GM19023 (cell line): Measurements from ENCODE around the gene LELP1.
"Not testable (repeated sequence)": the region's sequence is repeated elsewhere in the genome, so short reads cannot be mapped to it uniquely, and the experiment has no call there.

Experiments
- ATAC-seq: cut with Tn5 transposase; IDR thresholded peaks from one replicate; pipeline ENCODE4 v1.9.1; 2021; ENCODE audit warnings: mild to moderate bottlenecking, moderate library complexity; ENCODE audit not compliant: unreplicated experiment

LELP1 gene

DNA sequence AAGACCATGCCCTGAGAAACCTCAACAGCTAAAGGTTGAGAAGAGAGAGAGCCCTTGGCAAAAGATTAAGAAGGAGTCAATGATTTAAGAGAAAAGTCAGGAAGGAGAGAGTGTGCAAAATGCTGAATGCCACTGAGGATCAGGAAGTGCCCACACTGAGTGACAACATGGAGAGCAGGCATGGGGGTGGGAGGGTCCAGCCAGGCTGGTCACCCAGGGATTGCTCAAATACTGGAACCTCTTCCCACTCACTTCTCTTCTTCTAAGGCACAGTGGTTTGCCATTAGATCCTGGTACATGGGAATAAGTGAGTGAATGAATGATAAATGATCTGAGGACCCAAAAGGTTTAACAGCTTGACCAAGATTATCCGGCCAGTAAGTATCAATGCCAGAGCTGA lies 25.3 kb downstream of the LELP1 start:
- ATAC-seq: no peak

- ATAC-seq: not testable (repeated sequence)
Measured at GRCh38 chr1:153229076-153229829, 26.0 kb downstream of the LELP1 start.

DNA sequence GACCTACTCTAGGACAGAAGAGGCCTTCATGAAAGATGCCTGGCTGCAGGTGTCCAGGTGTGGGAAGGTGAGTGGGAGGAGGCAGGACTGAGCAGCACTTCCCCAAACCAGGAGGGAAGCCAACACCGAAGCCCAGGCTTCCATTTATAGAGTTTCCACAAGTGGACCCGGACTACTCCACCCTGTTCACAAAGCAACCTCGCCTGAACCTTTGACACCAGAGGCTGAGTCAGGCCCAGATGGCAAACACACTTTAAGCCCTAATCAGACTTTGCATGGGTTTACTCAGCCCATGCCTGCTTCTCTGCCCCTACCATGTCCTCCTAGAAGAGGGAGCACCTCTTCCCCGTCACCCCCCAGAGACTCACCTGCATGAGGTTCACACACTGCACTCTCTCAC lies 28.1 kb downstream of the LELP1 start:
- no peak for ATAC-seq

DNA sequence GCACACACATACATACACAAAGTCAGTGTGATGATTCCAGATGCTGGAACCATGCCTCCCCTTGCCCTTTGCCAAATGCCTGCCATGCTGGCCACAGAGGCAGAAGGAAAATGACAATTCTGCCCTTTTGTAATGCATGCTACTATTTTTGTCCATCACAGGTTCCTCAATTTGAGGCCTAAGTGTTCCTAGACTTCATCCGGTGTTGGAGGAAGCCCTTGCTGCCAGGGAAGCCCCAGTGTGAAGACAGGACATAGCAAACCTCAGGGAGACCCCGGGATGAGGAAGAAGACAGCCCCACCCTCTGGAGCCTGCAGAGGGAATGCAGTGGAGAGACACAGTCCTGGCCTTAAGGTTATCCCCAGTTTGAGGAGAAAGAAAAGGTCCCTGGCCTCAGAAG lies 28.6 kb downstream of the LELP1 start:
- ATAC-seq: no peak

GRCh38 chr1:153232553-153232952 lies 29.3 kb downstream of the LELP1 start:
- ATAC-seq: no peak

- ATAC-seq: no peak
Measured at GRCh38 chr1:153233448-153233847, 30.2 kb downstream of the LELP1 start.

GRCh38 chr1:153238527-153238926 lies 35.3 kb downstream of the LELP1 start:
- ATAC-seq: no peak

DNA sequence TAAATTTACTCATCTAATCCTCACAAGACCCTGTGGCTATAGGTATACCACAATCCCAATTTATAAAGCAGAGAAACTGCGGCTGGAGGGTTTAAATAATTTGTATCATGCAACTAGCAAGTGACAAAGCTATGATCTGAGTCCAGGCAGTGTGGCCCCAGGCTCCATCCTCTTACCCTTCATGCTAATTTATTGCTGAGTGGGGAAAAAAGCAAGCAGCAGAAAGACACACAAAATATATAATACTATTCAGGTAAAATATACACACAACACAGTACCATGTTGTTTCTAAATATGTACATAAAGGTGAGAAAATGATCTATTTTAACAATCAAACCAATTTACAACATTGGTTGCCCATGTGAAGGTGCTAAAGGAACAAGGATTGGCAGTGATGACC lies 38.9 kb downstream of the LELP1 start:
- ATAC-seq: no peak

GRCh38 chr1:153245466-153245865 lies 42.2 kb downstream of the LELP1 start:
- ATAC-seq: no peak

- no peak for ATAC-seq
Measured at GRCh38 chr1:153246018-153246417, 42.8 kb downstream of the LELP1 start.

- ATAC-seq: no peak
Measured at GRCh38 chr1:153246825-153247224, 43.6 kb downstream of the LELP1 start.

DNA sequence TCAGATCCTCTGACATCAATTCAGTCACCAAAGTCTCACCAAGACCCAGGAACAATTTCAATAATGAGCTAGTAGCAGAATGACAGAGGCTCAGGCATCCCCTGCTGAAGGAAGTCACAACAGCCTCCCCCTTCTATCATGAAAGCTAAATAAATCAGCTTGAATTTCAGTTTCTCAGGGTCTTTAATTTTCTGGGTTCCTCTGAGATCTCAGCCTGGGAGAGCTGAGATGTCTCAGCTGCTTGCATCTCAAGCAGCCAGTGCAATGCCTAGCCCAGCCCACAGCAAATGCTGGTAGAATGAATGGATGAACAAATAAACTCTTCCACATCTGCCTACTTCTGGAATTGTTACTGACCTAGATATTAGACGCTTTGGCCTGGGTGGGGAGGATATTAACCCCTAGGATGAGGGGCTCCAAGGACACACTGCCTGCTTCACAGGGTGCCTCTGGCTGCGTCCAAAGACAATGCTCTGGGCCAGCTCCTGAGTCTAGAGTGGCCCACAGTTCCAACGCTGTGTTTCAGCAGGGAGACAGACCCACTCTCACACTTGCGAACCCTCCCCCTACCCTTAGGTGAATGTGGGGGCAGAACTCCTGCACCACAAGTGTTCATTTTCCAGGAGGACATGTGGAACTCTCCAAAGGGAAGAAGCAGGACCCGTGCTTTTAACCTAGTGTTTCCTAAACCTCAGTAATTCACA lies 45.1 kb downstream of the LELP1 start:
- no peak for ATAC-seq

DNA sequence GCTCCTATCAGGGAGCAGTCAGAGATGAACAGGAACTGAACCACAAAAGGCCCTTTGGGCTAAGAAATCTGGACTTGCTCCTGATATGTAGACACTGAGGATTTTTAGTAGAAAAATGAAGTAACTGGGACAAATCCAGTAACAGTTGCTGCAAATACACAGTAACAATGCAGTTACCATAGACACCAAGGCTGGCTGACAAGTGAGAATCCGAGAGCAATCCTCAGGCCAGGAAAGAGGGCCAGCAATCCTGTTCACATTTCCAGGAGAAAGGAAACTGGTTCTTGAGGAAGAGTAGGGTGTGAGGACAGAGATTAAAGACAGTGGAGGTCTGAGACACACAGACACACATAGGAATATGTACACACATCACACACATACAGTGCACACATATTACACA lies 46.9 kb downstream of the LELP1 start:
- ATAC-seq: no peak

DNA sequence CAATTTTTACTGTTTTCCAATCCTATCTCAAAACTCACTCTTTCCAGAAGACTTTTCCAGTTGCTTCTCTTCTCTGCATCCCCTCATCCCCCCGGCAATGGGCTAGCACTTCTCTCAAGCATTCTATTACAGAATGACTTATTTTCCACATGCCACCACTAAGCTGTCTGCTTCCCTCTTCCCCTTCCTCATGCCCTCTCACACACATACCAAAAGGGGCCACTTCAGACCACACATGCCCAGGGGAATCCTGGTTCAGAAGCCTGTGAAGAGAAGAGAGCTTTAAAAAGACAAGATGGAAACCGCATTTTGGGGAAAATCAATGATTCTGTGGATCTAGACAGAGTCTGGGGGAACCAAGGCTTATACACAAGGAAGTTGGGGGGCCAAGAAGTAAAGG lies 47.9 kb downstream of the LELP1 start:
- no peak for ATAC-seq

GRCh38 chr1:153251562-153251961 lies 48.3 kb downstream of the LELP1 start:
- ATAC-seq: no peak

DNA sequence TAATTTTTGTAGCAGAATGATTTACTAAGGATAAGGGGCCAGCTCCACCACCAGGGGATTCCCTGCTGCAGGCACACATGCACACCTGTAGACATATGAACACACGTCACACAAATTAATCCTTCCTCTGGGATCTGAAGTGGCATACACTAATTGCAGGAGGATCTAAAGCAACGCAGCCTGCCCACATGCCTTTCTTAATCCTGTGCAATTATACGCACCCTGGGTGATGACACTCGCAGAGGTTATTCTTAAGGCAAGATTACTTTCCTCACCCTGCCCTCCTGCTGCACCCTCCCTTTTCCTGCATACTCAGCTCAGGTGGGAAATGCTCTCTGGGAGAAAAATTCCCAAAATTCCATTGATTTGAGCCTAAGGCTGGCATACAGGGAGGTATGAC lies 48.8 kb downstream of the LELP1 start:
- no peak for ATAC-seq

DNA sequence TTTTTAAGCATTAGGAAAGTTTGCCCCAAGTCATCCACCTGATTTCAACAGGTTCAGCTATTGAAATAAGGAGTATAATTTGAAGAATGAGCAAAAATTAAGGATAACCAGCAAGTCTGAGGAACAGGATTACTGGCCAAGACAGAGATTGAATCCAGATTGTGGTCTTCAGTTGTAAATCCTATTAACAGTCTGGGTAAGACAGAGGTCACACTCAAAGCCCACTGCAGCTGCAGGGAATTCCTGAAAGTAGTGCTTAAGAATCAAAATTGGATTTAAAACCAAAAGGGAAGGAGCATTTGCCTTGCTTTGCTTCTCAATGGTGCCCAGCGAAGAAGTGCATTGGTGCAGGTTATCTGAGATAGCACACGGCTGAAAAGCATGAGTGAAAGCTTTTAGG lies 49.8 kb downstream of the LELP1 start:
- no peak for ATAC-seq

DNA sequence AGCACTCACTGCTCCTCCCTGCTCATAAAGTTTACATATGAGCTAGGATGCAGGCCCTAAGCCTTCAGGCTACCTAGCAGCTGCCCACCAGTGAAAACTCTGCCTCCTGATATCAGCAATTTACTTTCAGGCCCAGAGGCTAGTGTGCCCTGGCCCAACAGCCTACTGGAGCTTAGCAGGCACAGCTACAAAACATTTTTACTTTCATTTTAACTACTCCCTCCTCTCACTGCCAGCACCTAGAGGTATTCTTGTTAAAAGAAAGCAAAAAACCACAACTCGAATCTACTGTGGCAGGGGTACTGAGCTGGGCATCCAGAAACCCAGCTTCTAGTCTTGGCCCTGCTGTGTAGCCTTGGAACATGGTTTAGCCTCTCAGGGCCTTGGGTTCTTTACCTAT lies 50.5 kb downstream of the LELP1 start:
- ATAC-seq: peak; percentile 69
